GM19035 (cell line): Measurements from ENCODE around the gene AOAH.
"Not testable (repeated sequence)": the region's sequence is repeated elsewhere in the genome, so short reads cannot be mapped to it uniquely, and the experiment has no call there.

Experiments used
- ATAC-seq: cut with Tn5 transposase; IDR thresholded peaks from one replicate; pipeline ENCODE4 v1.9.1; 2021; ENCODE audit not compliant: unreplicated experiment

The AOAH gene

DNA sequence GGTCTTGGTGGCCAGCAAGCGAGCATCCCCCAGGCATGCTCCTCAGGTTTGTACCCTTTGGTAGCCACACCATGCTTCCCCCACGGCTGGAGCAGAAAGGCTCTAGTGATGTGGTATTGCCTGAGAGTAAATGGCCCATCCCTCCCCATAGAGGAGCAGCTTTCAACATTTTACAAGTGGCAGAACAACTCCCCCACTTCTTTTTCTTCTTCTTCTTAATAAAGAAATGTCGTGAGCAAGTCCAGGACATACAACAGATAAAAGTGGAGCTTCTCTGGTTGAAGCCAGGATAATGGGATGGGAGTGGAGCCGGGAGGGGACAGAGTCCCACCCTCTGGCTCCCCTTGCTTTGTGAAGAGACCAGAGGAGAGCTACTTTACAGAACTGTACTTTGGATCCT, 203.2 kb downstream of the AOAH start:
- ATAC-seq = no peak

DNA sequence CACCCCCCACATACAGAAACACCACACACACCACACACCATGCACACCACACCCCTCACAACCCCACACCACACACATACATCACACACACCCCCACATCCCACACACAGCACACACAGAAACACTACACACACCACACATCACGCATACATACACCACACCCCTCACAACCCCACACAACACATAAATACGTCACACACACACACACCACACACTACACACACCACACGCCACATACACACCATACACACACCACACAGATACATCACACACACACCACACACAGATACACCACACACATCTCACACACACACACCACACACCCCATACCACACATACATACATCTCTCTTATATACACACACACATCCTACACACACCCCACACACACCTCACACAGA, 208.4 kb downstream of the AOAH start:
- no peak for ATAC-seq

DNA sequence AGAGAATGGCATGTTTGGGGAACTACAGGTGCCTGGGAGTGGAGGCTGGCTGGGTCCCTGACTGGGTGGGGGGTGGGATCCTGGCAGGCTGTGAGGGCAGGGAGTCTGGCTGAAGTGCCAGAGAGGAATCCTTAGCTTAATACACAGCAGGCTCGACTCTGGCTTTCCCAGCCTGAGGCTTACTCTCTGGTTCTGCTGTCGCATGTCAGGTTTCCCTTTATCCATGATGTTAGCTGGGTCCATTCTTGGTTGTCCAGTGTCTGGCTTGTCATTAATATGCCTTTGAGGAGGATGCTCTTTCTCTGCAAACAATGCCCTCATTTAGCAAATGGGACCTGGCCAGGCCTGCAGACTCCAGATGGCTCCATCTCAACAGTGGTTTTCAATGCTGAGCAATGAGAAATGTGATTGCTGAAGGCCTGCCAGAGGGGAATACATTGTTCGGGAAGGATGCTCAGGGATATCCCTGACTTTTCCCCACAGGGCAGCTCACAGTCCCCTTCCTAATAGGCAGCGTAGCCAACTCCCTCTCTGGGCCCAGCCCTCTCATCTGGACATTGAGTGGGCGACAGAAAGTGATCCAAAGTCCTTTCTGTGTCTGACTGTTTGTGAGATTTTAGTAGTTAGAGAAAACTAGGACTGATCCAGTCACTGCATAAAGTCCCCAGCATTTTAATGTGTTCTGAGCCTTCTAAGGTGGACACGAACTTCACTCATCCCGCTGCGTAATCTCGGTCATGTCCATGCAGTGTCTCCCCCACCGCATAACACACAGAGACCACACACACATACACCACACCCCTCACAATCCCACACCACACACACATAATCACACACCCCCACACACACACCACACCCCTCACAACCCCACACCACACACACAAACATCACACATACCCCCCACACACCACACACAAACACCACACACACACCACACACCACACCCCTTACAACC, 209.7 kb downstream of the AOAH start:
- no peak for ATAC-seq

DNA sequence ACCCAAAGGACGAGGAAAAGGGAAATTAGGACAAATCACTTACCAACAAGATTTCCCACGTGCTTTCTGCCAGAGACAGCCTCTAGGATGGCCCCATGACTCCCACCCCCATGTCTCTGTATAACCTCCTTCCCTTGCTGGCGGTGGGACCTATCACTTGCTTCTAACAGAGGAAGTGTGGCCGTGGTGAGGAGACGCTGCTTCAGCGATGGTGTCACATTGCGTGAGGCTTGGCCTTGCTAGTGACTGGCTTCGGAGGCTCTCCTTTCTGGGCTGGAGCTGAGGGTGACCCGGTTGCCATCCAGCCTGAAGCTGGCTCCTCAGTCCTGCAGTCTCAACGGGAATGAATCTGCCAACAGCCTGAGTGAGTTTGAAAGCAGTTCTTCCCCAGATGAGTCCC, 210.9 kb downstream of the AOAH start:
- ATAC-seq = no peak

DNA sequence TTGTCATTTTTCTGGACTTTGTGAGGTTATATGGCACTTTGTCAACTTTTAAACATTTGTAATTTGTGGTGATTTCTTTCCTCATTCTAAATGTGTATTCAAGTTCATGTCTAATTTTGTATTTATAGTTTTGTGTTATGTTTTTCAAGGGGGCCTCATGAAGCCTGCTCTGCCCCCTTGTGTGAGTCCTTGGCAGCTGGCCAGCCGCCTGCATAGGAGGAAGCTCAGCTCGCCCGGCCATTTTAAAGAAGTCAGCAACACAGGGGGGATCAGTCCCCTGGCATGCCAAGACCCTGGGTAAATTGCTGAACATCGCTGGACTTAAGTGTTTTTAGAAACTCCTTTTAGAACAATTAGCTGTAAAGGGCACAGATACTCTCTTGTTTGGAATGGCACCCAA, 211.7 kb downstream of the AOAH start:
- no peak for ATAC-seq

DNA sequence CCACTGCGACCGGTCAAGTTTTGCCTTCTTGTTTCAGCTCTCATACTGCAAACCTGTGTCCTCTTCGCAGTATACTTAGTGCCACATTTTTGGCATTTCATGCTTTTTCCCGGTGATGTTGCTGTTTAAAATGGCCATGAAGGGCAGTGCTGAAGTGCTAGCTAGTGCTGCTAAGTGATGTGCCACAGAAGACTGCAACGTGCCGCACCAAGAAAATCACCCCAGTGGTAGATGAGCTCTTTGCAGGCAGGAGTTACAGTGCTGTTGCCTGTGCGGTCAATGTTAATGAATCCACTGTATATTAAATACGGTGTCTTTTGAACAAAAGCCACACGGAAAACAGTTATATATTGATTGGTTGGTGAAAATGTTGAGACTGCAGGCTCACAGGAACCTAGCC, 214.3 kb downstream of the AOAH start:
- ATAC-seq = no peak

DNA sequence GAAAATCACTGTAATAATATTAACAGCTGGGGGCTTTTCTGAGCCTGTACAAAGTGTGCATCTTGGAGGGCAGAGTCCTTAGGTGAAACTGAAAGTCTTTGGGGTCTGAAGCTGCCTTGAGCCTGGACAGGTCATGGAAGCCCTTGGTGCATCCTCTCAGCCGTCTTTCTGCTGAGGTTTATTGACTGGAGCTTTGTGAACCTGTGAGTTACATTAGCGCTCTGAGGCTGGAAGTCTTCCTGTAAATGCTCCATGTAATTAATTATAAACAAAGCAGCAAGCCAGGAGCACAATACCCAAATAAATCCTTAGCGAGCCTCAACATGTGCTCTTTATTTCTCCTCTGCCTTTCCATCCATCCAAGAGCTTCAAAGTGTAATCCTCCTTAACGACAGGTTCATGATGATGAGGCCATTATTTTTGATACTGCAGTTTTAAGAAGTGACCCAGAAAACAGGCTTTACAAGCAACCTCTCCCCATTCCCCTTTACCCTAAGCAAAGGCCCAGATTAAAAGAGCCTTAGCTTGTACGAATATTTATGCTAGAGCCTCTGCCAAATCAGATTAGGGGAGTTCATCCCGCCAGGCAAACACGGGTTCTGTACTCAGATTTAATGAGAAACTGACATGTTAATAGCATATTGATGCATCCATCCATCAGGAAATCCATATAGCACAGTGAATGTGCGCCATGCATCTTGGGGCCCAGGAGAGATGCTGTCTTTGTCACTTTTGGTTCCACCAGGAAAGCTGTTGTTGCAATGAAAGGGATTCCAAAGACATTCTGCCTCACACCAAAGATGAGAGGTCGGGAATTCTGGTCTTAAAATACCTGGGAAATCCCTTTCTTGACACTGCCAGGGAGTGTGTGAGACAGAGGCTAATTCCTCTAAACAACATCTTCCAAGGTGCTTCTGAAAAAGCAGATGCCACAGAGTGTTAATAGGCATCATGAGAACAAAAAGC, 216.5 kb downstream of the AOAH start:
- no peak for ATAC-seq

DNA sequence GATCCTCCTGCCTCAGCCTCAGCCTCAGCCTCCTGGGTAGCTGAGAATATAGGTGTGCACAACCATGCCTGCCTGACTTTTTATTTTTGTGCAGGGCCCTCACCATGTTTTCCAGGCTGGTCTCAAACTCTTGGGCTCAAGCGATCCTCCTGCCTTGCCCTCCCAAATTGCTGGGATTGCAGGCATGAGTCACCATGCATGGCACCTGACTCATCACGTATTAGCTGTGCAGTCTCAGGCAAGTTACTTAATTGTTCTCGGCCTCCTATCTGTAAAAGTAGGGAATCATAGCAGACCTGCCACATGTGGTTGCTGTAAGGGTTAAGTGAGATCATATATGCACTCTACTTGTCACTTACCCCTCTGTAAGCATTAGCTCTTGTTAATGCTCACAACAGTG, 217.5 kb downstream of the AOAH start:
- no peak for ATAC-seq

DNA sequence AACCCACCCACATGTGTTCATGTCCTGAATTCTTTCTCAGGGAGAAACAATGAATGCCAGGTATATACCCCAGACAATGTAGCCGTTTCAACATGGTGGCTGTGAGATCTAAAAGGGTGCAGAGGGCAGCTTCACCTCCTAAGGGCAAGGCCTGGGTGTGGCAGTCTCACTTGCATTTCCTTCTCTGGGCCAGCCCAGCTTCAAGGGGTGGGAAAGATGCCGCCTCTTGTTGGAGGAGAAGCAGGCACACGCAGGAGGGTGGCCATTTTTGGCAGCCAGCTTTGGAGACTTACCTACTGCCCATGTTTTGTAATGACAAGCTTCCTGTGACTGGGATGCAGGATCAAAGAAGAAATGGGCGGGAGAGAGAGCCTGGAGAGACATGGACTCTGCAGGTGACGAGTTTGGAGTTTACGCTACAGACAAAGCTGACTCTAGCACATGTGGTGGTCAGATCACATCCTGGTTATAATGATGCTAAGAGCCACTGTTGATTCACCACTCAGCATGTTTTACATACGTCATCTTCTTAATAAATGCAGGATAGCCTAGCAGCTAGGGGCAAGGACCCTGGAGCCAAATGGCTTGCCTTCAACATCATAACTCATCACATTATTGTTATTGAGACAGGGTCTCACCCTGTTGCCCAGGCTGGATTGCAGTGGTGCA, 218.0 kb downstream of the AOAH start:
- ATAC-seq = no peak

DNA sequence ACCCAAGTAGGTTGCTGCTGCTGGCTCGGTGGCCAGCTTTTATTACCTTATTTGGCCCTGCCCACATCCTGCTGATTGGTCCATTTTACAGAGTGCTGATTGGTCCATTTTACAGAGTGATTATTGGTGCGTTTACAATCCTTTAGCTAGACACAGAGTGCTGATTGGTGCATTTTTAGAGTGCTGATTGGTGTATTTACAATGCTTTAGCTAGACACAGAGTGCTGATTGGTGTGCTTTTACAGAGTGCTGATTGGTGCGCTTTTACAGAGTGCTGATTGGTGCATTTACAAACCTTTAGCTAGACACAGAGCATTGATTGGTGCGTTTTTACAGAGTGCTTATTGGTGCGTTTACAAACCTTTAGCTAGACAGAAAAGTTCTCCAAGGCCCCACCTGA, 219.7 kb downstream of the AOAH start:
- not testable (repeated sequence) for ATAC-seq

DNA sequence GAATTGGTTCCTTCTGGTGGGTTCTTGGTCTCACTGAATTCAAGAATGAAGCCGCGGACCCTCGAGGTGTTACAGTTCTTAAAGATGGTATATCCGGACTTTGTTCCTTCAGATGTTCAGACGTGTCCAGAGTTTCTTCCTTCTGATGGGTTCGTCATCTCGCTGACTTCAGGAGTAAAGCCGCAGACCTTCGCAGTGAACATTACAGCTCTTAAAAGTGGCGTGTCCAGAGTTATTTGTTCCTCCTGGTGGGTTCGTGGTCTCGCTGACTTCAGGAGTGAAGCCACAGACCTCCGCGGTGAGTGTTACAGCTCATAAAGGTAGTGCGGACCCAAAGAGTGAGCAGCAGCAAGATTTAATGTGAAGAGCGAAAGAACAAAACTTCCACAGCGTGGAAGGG, 220.1 kb downstream of the AOAH start:
- ATAC-seq = not testable (repeated sequence)

DNA sequence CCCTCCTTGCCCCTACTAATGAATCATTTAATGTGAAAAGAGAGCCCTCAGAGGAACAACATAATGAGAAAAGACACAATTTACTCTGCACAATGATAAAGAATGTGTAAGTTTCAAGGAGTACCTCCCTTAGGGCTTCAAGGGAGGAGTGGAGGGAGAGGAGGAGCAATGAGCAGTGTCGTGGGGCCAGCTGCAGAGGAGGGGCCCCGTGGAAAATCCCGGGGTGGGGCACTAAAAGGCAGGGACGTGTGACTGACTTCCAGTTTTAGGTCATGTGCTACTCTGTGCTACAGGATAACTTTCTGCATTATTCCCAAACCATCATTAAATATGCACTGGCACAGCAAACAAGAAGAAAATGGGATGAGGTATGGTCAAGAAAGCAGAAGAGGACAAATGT, 226.5 kb downstream of the AOAH start:
- ATAC-seq = no peak

DNA sequence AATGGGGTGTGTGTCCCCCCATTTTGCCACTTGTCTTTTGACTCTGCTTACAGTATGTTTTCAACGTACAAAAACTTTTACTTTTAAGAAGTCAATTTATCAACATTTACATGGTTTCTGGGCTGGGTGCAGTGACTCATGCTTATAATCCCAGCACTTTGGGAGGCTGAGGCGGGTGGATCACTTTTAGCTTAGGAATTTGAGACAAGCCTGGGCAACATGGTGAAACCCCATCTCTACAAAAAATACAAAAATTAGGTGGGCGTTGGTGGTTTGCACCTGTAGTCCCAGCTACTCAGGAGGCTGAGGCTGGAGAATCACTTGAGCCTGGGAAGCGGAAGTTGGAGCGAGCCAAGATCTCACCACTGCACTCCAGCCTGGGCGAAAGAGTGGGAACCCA, 227.1 kb downstream of the AOAH start:
- not testable (repeated sequence) for ATAC-seq

DNA sequence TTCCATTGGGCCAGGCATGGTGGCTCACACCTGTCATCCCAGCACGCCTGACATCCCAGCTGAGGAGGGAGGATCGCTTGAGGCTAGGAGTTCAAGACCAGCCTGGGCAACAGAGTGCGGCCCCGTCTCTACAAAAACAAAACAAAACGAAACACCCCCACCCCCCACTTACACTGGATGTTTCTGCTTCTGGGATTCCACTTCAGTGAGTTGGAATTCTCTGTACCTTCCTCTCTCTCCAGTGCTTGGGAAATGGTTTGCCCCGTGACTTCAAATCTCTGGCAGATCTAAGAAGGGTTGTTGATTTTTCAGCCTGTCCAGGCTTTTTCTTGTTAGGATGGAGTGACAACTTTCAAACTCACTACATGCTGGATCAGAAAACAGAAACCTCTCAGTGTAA, 227.7 kb downstream of the AOAH start:
- ATAC-seq = no peak

DNA sequence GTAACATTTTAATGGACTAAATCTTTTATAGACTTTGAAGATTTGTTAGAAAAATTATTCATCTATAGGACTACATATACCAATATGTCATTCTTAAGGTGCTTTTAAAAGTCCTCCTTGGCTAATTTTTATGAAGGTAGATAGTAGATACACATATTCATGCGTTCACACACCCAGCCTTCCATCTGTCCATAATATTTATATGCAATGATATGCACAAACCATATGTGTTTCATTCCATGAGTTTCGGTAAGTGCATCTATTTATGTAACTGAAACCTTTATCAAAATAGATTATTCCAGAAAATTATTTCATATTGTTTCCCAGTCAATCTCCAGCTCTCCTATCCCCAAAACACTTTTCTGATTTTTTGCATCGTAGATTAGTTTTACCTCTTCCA, 233.0 kb downstream of the AOAH start:
- ATAC-seq = no peak

DNA sequence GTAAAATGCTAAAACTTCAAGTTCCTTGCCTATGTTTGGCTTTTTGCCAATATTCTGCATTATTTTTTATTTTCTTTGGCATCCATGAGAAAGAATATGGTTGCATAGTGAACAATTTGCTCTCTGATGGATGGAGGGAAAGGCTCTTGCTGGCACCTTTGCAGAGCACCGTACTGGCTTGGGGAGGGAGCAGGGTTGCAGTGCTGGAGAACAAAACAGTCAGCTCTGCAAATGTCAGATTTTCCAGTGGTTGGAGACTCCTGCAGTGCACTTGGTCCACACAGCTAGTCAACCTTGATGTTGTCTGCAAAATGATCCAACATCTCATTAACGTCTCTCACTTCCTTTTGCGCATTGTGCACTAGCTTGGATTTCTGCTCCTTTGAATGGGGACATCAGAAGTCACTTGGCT, 233.9 kb downstream of the AOAH start:
- ATAC-seq = no peak

DNA sequence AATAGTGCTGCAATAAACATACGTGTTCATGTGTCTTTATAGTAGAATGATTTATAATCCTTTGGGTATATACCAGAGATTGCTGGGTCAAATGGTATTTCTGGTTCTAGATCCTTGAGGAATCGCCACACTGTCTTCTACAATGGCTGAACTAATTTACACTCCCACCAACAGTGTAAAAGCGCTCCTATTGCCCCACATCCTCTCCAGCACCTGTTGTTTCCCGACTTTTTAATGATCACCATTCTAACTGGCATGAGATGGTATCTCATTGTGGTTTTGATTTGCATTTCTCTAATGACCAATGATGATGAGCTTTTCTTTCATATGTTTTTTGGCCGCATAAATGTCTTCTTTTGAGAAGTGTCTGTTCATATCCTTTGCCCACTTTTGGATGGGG, 235.6 kb downstream of the AOAH start:
- not testable (repeated sequence) for ATAC-seq

DNA sequence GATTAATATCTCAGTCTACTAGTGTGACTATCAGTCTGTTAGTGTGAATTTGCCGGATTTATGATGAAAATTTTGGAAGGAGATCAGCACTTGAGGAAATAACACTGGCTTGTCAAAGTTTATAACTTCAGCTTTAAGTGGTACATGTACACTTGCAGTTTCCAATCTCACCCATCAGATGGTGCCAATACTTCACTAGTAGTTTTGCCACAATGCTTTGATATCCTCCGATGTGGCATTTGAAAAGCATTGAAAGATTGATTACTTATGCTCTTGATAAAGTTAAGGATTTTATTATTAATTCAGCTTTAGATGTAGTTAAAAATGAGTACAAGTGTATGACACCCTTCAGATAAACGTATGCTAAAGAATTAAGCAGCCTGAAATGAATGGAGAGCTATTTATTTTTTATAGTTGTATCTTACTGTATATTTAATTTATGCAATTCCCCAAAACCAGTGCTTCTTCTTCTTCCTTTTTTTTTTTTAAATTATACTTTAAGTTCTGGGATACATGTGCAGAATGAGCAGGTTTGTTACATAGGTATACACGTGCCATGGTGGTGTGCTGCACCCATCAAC, 236.4 kb downstream of the AOAH start:
- ATAC-seq = no peak

DNA sequence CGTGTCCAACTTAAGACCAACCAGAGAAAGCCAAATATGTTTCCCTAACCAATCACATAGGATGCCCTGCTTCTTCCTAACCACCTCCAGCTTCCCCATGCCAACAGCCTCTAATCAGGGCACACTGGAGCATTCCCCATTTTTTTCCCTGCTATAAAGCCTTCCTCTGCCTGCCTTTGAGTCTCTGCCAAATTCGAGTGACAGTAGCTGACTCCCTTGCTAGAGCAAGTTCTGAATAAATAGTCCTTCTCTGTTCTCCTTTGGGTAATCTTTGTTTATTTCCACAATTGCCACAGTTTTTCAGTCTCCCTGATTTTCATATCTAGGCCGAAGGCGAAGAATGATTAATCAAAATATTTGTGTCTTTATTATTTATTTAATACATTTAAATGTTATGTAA, 238.0 kb downstream of the AOAH start:
- no peak for ATAC-seq

DNA sequence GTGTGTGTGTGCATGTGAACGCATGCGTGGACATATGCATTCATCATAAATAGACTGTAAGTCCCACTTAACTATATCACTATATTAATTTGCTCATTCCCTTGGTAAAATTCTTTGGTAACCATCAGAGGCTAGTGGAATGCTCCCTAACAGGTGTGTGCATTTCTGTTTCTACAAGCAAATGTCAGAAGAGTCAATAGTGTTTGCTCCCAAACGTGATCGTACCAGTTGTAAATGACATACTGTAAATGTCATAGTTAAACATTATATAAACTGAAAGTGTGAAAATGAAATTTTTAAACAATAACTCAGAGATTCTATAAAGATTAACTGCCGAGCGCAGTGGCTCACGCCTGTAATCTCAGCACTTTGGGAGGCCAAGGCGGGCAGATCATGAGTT, 240.0 kb downstream of the AOAH start:
- ATAC-seq = no peak

DNA sequence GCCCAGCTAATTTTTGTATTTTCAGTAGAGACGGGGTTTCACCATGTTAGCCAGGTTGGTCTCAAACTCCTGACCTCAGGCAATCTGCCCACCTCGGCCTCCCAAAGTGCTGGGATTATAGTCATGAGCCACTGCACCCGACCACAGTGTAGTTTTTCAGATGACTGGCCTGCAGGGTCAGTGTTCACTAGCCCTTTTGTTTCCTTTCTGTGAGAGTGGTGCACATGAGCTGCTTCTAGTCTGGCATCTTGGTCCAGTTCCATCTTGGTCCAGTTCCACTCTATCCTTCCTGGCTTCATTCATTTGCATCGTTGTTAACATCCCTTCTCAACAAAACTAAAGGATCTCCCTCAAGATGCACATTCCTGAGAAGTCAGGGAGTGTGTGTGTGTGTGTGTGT, 240.4 kb downstream of the AOAH start:
- ATAC-seq = not testable (repeated sequence)
